HepG2 (cell line): ENCODE results near the gene ABCB6. TPM values are rescaled to one million over a fixed set of nuclear protein-coding genes. Genes with fewer than 3 reads are reported as not detected.

Source experiments
- ARID4A ChIP-seq: sonication (generic); formaldehyde crosslinking; IDR thresholded peaks from 2 replicates; pipeline ENCODE4 v1.5.0; 2020; ENCODE audit warnings: mild to moderate bottlenecking, missing genetic modification reagents, borderline replicate concordance
- BRD4 ChIP-seq: sonication (generic); formaldehyde crosslinking; IDR thresholded peaks from 2 replicates; pipeline ENCODE4 v1.4.0; 2020; ENCODE audit warnings: missing genetic modification reagents
- CENPT ChIP-seq: sonication (generic); formaldehyde crosslinking; IDR thresholded peaks from 2 replicates; pipeline ENCODE4 v1.8.0; 2022; ENCODE audit warnings: low read depth, mild to moderate bottlenecking, moderate library complexity, missing genetic modification reagents
- ONECUT2 ChIP-seq: sonication (generic); formaldehyde crosslinking; IDR thresholded peaks from 2 replicates; pipeline ENCODE4 v1.4.0; 2020; ENCODE audit warnings: missing genetic modification reagents
- RAD21 ChIP-seq: fragments of 450-650 bp; formaldehyde crosslinking; IDR thresholded peaks from 2 replicates; pipeline ENCODE4 v1.5.0; 2020; ENCODE audit warnings: mild to moderate bottlenecking
- TGIF2 ChIP-seq: IDR thresholded peaks from 2 replicates; pipeline ENCODE4 v1.6.1; 2016; ENCODE audit warnings: control low read depth, missing compliant biosample characterization
- ZBTB40 ChIP-seq, 2 experiments: fragments of 450-650 bp in 1 of 2; sonication (generic) in 1 of 2; formaldehyde crosslinking in 1 of 2; IDR thresholded peaks; 2 replicates each; pipeline versions ENCODE4 v1.6.1 to v1.8.0; 2016 to 2022; ENCODE audit warnings: antibody characterized with exemption in 1 of 2, mild to moderate bottlenecking in 1 of 2, missing genetic modification reagents in 1 of 2
- ZNF362 ChIP-seq: sonication (generic); formaldehyde crosslinking; IDR thresholded peaks from 2 replicates; pipeline ENCODE4 v1.4.0; 2020; ENCODE audit warnings: missing genetic modification reagents, mild to moderate bottlenecking, borderline replicate concordance
- ZNF431 ChIP-seq: sonication (generic); formaldehyde crosslinking; IDR thresholded peaks from 2 replicates; pipeline ENCODE4 v1.9.0; 2022; ENCODE audit warnings: missing genetic modification reagents, low read depth, mild to moderate bottlenecking, borderline replicate concordance
- ZNF761 ChIP-seq: sonication (generic); formaldehyde crosslinking; conservative IDR thresholded peaks from 2 replicates; pipeline ENCODE4 v1.4.0; 2020; ENCODE audit warnings: mild to moderate bottlenecking, missing genetic modification reagents
- polyA plus RNA-seq, 8 experiments: library from polyadenylated mRNA; depleted of rRNA in 3 of 8; stranded (reverse) in 7 of 8; unstranded in 1 of 8; fragments of >200 nt; fragmentation: Illumina TruSeq in 4 of 8; extraction: Trizol in 4 of 8; gene quantifications; 2 replicates each; pipeline versions ENCODE4 v1.2.1 to v1.2.3, GENCODE V29; 2011 to 2016; ENCODE audit warnings: low read depth in 4 of 8, missing spikeins in 1 of 8, mixed read lengths in 1 of 8; ENCODE audit not compliant: insufficient read depth in 1 of 8
- total RNA-seq, 5 experiments: library from RNA; depleted of rRNA; stranded (reverse); fragments of >200 nt; fragmentation: Illumina TruSeq; extraction: Trizol; gene quantifications; 2 replicates each; pipeline ENCODE4 v1.2.3, GENCODE V29; 2016; ENCODE audit warnings: low read depth in 1 of 5

ABCB6 gene
- total and polyA plus RNA-seq, 2 of the 13 experiments (the other 11 are each of a cell fraction or from before 2014, with no cell fraction given), result 91.1 to 137 TPM

GRCh38 chr2:219207134-219207883 lies 11.4 kb downstream of the ABCB6 start (continued):
- TF ChIP-seq ZBTB40 (IDR thresholded peaks at IDR 0.05) (no peak), ZBTB40 (CRISPR knock-in tag; IDR thresholded peaks at IDR 0.05) (no peak), ZNF431 (0 out of 2 replicates have a peak, but pooled peaks have one; percentile 8), ZNF362 (CRISPR knock-in tag) (no peak; the same call in 1 of the 2 replicates), CENPT (no peak), TGIF2 (peak; percentile 48; the same call in 1 of the 2 replicates), ARID4A (CRISPR knock-in tag) (no peak; the same call in 1 of the 2 replicates), ONECUT2 (CRISPR knock-in tag) (no peak), RAD21 (no peak), BRD4 (CRISPR knock-in tag) (no peak), ZNF761 (no peak; the same call in 1 of the 2 replicates)
